Measurements from ENCODE around the gene CLCN1.

Gene CLCN1

DNA sequence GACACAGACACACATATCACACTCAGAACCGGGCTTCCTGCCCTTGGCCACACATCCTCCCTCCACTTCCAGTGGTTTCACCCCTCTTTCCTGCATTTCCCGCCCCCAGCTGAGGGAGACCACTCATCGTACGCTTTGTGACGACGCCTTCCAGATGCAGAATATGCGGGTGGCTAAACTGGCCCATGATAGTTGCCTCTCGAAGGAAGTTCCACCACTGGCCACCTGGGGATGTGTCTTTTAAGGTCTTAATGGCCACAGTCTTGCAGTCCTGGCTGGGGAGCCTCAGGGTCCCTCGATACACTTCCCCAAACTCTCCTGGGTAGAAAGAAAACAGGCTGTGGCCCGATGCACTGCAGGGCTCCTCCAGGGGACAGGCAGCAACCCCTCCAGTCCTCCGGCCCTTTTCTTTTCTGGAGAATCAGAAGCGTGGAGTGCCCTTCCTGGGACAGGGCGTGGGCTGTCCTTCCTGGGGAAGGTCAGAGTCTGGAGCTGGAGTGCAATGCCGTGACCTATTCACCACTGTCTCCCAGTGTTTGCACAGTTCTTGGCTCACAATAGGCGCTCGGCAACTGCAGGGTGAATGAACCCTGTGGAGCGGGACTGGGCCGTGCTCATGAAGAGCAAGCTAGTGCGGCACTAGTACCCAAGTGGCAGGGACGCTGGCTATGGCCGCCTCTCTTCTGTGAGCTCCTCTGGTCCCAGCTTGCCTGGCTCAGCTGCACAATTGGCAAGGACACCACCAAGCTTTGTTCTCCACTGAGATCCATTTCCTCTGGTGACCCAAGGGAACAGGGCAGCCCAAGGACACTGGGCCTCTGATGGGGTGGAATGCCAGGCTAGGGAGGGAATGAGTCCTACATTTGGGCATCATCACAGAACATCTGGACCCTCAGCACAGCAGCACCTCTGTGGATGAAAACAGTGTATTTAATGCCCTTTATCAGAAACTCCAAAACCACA is 79.6 kb downstream of the CLCN1 start:
- DNase-seq = no peak
- H3K4me3 ChIP-seq (ENCODE audit: insufficient read depth, low read depth, low read length, poor library complexity, severe bottlenecking) = no peak overlapping the region
- no peaks in the 10 kb centered on the region for H3K9me3 ChIP-seq (ENCODE audit: control insufficient read depth, low read length)
- H3K36me3 ChIP-seq (ENCODE audit: control insufficient read depth, insufficient read depth, low read length) = peaks cover 73% of the 10 kb centered on the region
- H3K27me3 ChIP-seq (replicated peaks; ENCODE audit: control insufficient read depth, insufficient read depth, low read length, poor library complexity, severe bottlenecking) = no peaks in the 10 kb centered on the region
- H3K27ac ChIP-seq (ENCODE audit: insufficient read depth, low read length, poor library complexity, severe bottlenecking) = no peak overlapping the region
- H3K4me1 ChIP-seq (ENCODE audit: control insufficient read depth, insufficient read depth, low read length, poor library complexity, severe bottlenecking) = no peaks in the 10 kb centered on the region

GRCh38 chr7:143396182-143396581 is 80.3 kb downstream of the CLCN1 start:
- no peaks in the 10 kb centered on the region for H3K4me1 ChIP-seq (ENCODE audit: control insufficient read depth, insufficient read depth, low read length, poor library complexity, severe bottlenecking)
- H3K27ac ChIP-seq (ENCODE audit: insufficient read depth, low read length, poor library complexity, severe bottlenecking) = no peak overlapping the region
- H3K9me3 ChIP-seq (ENCODE audit: control insufficient read depth, low read length) = no peaks in the 10 kb centered on the region
- peaks cover 73% of the 10 kb centered on the region for H3K36me3 ChIP-seq (ENCODE audit: control insufficient read depth, insufficient read depth, low read length)
- no peak for DNase-seq
- no peak overlapping the region for H3K4me3 ChIP-seq (ENCODE audit: insufficient read depth, low read depth, low read length, poor library complexity, severe bottlenecking)
- H3K27me3 ChIP-seq (replicated peaks; ENCODE audit: control insufficient read depth, insufficient read depth, low read length, poor library complexity, severe bottlenecking) = no peaks in the 10 kb centered on the region

DNA sequence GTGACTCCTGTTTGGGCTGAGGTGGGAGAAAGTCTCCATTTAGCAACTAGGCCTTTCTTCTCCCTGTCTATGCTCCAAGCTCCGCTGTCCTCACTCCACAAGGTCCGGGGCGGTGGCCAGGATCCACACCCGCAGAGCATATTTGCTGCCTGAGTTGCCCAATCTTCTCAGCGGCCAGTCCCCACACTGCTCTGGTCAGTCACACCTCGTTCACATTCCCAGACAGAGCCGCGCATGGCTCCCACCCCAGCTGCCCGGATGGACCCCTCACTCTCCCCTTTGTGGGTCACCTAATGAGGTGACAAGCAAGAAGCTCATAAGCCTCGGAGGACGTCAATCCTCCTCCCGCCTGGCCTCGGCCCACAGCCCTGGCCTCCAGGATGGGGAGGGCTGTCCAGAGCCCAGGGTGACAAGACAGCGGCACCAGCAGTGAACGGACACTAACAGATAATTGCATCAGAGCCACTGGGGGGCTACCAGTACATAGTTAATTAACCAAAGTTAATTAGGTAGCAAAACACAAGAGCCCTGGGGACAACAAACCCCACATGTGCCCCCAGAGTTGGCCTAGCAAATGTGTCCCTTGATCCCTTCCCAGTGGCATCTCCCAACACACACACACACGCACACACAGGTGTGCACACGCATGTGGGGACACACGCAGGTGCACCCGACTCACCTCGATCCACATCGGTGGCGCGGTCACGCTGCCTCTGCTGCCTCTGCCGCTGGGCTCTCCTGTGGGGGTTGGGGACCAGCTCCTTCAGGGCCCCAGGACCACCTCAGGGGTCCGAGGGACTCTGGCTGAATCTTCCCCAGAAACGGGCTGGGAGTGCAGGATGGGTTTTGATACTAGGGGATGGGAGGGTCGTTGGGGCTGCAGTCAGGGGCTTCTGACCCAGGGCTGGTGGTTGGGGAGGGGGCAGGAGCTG is 81.0 kb downstream of the CLCN1 start:
- H3K4me1 ChIP-seq (ENCODE audit: control insufficient read depth, insufficient read depth, low read length, poor library complexity, severe bottlenecking) = no peaks in the 10 kb centered on the region
- no peak for DNase-seq
- no peak overlapping the region for H3K27ac ChIP-seq (ENCODE audit: insufficient read depth, low read length, poor library complexity, severe bottlenecking)
- H3K9me3 ChIP-seq (ENCODE audit: control insufficient read depth, low read length) = no peaks in the 10 kb centered on the region
- H3K4me3 ChIP-seq (ENCODE audit: insufficient read depth, low read depth, low read length, poor library complexity, severe bottlenecking) = no peak overlapping the region
- no peaks in the 10 kb centered on the region for H3K27me3 ChIP-seq (replicated peaks; ENCODE audit: control insufficient read depth, insufficient read depth, low read length, poor library complexity, severe bottlenecking)
- peaks cover 70% of the 10 kb centered on the region for H3K36me3 ChIP-seq (ENCODE audit: control insufficient read depth, insufficient read depth, low read length)

DNA sequence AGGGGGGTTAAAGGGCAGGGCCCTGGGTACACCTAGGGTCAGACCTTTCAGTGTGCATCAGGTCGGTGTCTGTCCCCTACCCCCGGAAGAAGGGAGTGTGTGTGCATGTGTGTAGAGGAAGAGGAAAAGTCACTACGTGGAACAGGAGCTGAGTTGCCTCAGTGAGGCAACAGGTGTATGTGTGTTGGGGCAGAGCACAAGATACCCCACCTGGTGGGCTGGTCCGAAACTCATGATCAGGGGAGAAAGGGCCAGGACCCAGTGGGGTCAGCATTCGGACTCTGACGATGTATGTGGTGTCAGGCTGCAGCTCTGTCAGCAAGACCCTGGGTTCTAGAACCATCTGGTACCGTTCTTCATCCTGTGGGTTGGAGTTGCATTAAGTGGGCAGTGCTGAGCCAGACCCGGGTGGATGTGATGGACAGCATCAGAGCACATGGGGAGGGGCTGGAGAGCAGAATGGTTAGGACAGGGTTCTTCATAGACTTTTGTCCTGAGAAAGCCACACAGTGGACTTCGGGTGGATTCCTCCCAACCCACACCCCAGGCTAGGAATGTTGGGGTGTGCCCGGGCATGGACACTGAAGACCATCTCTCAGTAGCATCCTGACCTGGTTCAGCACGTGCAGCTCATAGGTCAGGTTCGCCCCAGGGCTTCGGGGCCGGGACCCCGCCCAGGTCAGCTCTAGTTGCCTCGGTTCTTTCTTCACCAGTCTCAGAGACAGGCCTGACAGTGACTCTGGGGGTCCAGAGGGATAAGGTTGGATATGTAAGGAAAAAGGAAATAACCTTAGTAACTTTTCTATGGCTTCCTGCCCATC is 82.0 kb downstream of the CLCN1 start:
- DNase-seq = no peak
- Histone ChIP-seq H3K4me3 (ENCODE audit: insufficient read depth, low read depth, low read length, poor library complexity, severe bottlenecking) (no peak overlapping the region), H3K27me3 (replicated peaks; ENCODE audit: control insufficient read depth, insufficient read depth, low read length, poor library complexity, severe bottlenecking) (no peaks in the 10 kb centered on the region), H3K9me3 (ENCODE audit: control insufficient read depth, low read length) (no peaks in the 10 kb centered on the region), H3K4me1 (ENCODE audit: control insufficient read depth, insufficient read depth, low read length, poor library complexity, severe bottlenecking) (no peaks in the 10 kb centered on the region), H3K36me3 (ENCODE audit: control insufficient read depth, insufficient read depth, low read length) (peaks cover 62% of the 10 kb centered on the region), H3K27ac (ENCODE audit: insufficient read depth, low read length, poor library complexity, severe bottlenecking) (no peak overlapping the region)

- Histone ChIP-seq H3K4me1 (ENCODE audit: control insufficient read depth, insufficient read depth, low read length, poor library complexity, severe bottlenecking) (no peaks in the 10 kb centered on the region), H3K9me3 (ENCODE audit: control insufficient read depth, low read length) (no peaks in the 10 kb centered on the region), H3K4me3 (ENCODE audit: insufficient read depth, low read depth, low read length, poor library complexity, severe bottlenecking) (no peak overlapping the region), H3K36me3 (ENCODE audit: control insufficient read depth, insufficient read depth, low read length) (peaks cover 58% of the 10 kb centered on the region), H3K27me3 (replicated peaks; ENCODE audit: control insufficient read depth, insufficient read depth, low read length, poor library complexity, severe bottlenecking) (no peaks in the 10 kb centered on the region), H3K27ac (ENCODE audit: insufficient read depth, low read length, poor library complexity, severe bottlenecking) (no peak overlapping the region)
- no peak for DNase-seq
Measured at GRCh38 chr7:143398616-143399015, 82.7 kb downstream of the CLCN1 start.

DNA sequence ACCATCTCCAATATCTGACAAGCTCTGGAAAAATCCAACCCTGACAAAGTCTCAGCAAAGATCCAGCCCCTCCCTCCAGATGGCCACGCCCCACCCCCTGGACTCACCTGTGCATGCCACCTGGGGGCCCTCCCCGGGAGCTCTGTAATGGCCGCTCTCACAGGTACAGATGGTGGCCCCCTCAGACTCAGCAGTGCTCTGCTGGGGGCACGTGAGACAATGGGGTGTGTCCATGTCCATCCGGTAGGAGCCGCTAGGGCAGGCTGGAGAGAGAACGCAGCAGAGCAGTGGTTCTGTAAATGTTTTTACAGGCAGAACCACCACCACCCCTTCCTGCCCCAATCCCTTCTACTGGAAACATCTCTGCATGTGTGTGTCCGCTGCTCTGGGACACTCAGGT is 83.2 kb downstream of the CLCN1 start:
- Histone ChIP-seq H3K27ac (ENCODE audit: insufficient read depth, low read length, poor library complexity, severe bottlenecking) (no peak overlapping the region), H3K9me3 (ENCODE audit: control insufficient read depth, low read length) (no peaks in the 10 kb centered on the region), H3K27me3 (replicated peaks; ENCODE audit: control insufficient read depth, insufficient read depth, low read length, poor library complexity, severe bottlenecking) (no peaks in the 10 kb centered on the region)

DNA sequence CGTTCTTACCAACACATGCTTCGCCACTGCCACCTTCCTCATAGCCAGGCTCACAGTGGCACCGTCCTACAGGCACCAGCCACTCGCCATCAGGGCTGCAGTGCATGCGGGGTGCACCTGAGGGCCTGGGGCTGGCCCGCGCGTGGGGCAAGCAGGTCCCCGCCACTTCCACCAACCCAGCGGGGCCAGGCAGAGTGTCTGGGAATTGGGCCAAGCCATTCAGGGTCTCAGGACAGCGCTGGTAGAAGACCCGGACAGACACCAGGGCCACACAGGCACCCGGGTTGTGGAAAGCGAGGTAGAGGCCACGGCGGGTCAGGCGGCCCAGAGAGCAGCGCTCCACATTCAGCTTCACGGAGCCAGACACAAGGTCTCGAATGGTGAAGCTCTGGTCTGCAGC is 83.7 kb downstream of the CLCN1 start:
- Histone ChIP-seq H3K4me1 (ENCODE audit: control insufficient read depth, insufficient read depth, low read length, poor library complexity, severe bottlenecking) (no peaks in the 10 kb centered on the region), H3K27me3 (replicated peaks; ENCODE audit: control insufficient read depth, insufficient read depth, low read length, poor library complexity, severe bottlenecking) (no peaks in the 10 kb centered on the region), H3K36me3 (ENCODE audit: control insufficient read depth, insufficient read depth, low read length) (peaks cover 58% of the 10 kb centered on the region), H3K9me3 (ENCODE audit: control insufficient read depth, low read length) (no peaks in the 10 kb centered on the region), H3K27ac (ENCODE audit: insufficient read depth, low read length, poor library complexity, severe bottlenecking) (no peak overlapping the region), H3K4me3 (ENCODE audit: insufficient read depth, low read depth, low read length, poor library complexity, severe bottlenecking) (no peak overlapping the region)
- DNase-seq = no peak

More for the DNA sequence above, 83.2 kb downstream of the CLCN1 start:
- Histone ChIP-seq H3K4me1 (ENCODE audit: control insufficient read depth, insufficient read depth, low read length, poor library complexity, severe bottlenecking) (no peaks in the 10 kb centered on the region), H3K4me3 (ENCODE audit: insufficient read depth, low read depth, low read length, poor library complexity, severe bottlenecking) (no peak overlapping the region), H3K36me3 (ENCODE audit: control insufficient read depth, insufficient read depth, low read length) (peaks cover 58% of the 10 kb centered on the region)
- DNase-seq = no peak

GRCh38 chr7:143401265-143401664 is 85.4 kb downstream of the CLCN1 start:
- no peak overlapping the region for H3K27ac ChIP-seq (ENCODE audit: insufficient read depth, low read length, poor library complexity, severe bottlenecking)
- peaks cover 6% of the 10 kb centered on the region for H3K4me1 ChIP-seq (ENCODE audit: control insufficient read depth, insufficient read depth, low read length, poor library complexity, severe bottlenecking)
- H3K9me3 ChIP-seq (ENCODE audit: control insufficient read depth, low read length) = no peaks in the 10 kb centered on the region
- DNase-seq = no peak
- H3K27me3 ChIP-seq (replicated peaks; ENCODE audit: control insufficient read depth, insufficient read depth, low read length, poor library complexity, severe bottlenecking) = no peaks in the 10 kb centered on the region
- peaks cover 43% of the 10 kb centered on the region for H3K36me3 ChIP-seq (ENCODE audit: control insufficient read depth, insufficient read depth, low read length)
- no peak overlapping the region for H3K4me3 ChIP-seq (ENCODE audit: insufficient read depth, low read depth, low read length, poor library complexity, severe bottlenecking)

Data from effector memory CD4-positive, alpha-beta T cell (primary cell).